ENCODE data around the gene KYAT1.

Gene KYAT1

DNA sequence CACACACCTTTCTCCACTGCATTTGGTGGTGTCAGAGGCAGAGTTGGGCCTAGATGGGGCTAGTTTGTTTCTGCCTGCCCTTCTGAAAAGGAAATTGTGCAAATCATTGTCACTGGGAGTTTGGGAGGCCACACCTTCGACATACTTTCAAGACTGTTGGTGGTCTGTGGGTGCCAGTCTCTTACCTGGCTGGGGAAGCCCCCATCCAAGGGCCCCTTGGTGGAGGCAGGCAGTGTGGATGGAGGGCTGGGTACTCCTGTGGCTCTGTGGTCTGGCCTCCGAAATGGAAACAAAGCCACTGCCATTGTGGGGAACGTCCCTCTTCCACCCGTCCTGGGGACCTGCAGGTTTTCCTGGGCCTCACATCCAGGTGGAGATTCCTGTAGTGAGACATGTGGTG lies 28.1 kb upstream of the KYAT1 start:
- in situ Hi-C loops (cut with MboI; ENCODE audit: low sequenced_read_pairs) = no loop called here

DNA sequence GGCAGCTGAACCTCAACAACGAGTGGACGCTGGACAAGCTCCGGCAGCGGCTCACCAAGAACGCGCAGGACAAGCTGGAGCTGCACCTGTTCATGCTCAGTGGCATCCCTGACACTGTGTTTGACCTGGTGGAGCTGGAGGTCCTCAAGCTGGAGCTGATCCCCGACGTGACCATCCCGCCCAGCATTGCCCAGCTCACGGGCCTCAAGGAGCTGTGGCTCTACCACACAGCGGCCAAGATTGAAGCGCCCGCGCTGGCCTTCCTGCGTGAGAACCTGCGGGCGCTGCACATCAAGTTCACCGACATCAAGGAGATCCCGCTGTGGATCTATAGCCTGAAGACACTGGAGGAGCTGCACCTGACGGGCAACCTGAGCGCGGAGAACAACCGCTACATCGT lies 26.6 kb upstream of the KYAT1 start:
- in situ Hi-C loops (cut with MboI; ENCODE audit: low sequenced_read_pairs) = no loop called here

- in situ Hi-C loops (cut with MboI; ENCODE audit: low sequenced_read_pairs) = no loop called here
Observed at GRCh38 chr9:128906741-128907140, 25.0 kb upstream of the KYAT1 start.

- in situ Hi-C loops (cut with MboI; ENCODE audit: low sequenced_read_pairs) = no loop called here
Observed at GRCh38 chr9:128905964-128906363, 24.2 kb upstream of the KYAT1 start.

DNA sequence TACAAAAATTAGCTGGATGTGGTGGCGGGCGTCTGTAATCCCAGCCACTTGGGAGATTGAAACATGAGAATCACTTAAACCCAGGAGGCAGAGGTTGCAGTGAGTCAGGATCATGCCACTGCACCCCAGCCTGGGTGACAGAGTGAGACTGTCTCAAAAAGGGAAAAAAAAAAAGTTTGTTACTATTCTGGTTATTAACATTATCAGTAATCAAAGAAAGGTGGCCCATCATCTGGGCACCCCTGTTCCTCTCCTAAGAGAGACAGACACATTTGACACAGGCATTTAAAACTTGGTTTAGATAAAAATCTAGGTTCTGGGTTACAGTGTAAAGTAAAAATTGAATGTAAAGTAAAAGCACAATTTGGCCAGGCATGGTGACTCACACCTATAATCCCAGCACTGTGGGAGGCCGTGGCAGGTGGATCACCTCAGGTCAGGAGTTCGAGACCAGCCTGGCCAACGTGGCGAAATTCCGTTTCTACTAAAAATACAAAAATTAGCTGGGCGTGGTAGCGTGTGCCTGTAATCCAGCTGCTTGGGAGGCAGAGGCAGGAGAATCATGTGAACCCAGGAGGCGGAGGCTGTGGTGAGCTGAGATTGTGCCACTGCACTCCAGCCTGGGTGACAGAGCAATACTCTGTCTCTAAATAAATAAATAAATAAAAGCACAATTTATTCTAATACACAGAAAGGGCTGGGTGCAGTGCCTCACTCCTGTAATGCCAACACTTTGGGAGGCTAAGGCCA lies 22.3 kb upstream of the KYAT1 start:
- in situ Hi-C loops (cut with MboI; ENCODE audit: low sequenced_read_pairs) = no loop called here

- in situ Hi-C loops (cut with MboI; ENCODE audit: low sequenced_read_pairs) = no loop called here
Observed at GRCh38 chr9:128903079-128903461, 21.3 kb upstream of the KYAT1 start.

GRCh38 chr9:128902351-128903078 lies 20.8 kb upstream of the KYAT1 start:
- in situ Hi-C loops (cut with MboI; ENCODE audit: low sequenced_read_pairs) = no loop called here

DNA sequence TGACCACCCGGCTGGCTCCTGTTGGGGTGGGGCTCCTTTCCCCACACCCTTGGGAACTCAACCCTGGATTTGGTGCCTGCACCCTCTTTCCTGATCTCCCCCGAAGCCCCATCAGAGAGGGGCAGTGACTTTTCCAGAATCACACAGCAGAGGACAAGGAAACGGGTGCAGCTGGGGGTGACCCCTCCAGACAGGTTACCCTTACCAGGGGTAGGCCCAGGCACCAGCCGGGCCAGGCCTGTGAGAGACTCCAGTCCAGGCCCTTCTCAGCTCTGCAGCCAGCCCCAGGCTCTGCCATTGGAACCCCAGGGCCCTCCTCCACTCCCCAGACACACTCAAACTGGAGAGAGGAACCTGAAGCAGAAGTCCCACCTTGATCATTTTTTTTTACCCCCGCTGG lies 20.1 kb upstream of the KYAT1 start:
- in situ Hi-C loops (cut with MboI; ENCODE audit: low sequenced_read_pairs) = no loop called here

DNA sequence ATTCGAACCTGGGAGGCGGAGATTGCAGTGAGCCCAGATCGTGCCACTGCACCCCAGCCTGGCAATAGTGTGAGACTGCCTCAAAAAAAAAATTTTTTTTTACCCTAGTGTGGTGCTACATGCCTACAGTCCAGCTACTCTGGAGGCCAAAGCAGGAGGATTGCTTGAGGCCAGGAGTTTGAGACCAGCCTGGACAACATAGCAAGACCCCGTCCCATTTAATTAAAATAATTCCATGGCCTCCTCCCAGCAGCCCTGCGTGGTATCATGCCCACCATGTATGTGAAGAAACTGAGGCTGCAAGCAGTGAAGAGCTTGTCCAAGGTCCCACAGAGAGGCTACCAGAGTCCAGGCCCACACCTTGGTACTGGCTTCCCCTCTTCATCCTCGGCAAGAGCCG lies 19.6 kb upstream of the KYAT1 start:
- in situ Hi-C loops (cut with MboI; ENCODE audit: low sequenced_read_pairs) = no loop called here

- in situ Hi-C loops (cut with MboI; ENCODE audit: low sequenced_read_pairs) = no loop called here
Observed at GRCh38 chr9:128899566-128900322, 18.0 kb upstream of the KYAT1 start.

- in situ Hi-C loops (cut with MboI; ENCODE audit: low sequenced_read_pairs) = no loop called here
Observed at GRCh38 chr9:128898845-128899565, 17.3 kb upstream of the KYAT1 start.

GRCh38 chr9:128898382-128898781 lies 16.6 kb upstream of the KYAT1 start:
- in situ Hi-C loops (cut with MboI; ENCODE audit: low sequenced_read_pairs) = no loop called here

- in situ Hi-C loops (cut with MboI; ENCODE audit: low sequenced_read_pairs) = no loop called here
Observed at GRCh38 chr9:128895556-128895955, 13.8 kb upstream of the KYAT1 start.

- in situ Hi-C loops (cut with MboI; ENCODE audit: low sequenced_read_pairs) = no loop called here
Observed at GRCh38 chr9:128894764-128895163, 13.0 kb upstream of the KYAT1 start.

- in situ Hi-C loops (cut with MboI; ENCODE audit: low sequenced_read_pairs) = no loop called here
Observed at GRCh38 chr9:128893354-128893753, 11.6 kb upstream of the KYAT1 start.

GRCh38 chr9:128892221-128892921 lies 10.6 kb upstream of the KYAT1 start:
- in situ Hi-C loops (cut with MboI; ENCODE audit: low sequenced_read_pairs) = no loop called here

DNA sequence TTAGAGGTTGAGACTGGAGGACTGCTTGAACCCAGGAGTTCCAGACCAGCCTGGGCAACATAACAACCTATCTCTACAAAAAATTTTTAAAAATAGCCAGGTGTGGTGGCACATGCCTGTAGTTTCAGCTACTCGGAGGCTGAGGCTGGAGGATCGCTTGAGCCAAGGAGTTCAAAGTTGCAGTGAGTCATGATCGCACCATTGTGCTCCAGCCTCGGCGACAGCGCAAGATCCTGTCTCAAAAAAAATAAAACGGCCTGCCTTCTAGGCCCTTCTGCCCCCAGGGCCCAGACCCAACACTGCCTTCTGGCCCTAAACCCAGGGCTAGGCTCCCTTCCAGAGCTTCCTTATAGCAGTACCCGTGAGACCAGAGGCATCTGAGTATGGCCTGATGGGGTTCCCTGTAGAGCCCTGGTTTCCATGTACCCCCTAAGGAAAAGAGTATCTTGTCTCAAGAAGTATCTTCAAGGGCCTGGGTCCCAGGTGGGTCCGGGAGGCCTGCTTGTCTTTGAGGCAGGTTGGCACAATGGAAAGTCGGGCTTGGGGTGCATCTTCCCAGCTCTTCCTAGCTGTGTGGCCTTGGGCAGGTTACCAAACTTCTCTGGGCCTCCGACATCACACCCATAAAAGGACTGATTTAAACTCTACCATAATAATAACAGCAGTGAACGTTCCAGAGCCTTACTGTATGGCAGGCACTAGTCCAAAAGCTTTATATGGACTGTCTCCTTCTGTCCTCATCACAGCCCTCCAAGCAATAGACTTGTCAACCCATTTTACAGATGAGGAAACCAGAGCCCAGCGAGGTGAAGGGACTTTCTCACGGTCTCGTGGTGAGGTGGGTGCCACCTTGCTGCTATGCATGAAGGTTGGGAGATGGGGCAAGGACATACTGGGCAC lies 9.8 kb upstream of the KYAT1 start:
- in situ Hi-C loops (cut with MboI; ENCODE audit: low sequenced_read_pairs) = no loop called here

- in situ Hi-C loops (cut with MboI; ENCODE audit: low sequenced_read_pairs) = no loop called here
Observed at GRCh38 chr9:128887914-128888350, 6.2 kb upstream of the KYAT1 start.

GRCh38 chr9:128887049-128887448 lies 5.3 kb upstream of the KYAT1 start:
- in situ Hi-C loops (cut with MboI; ENCODE audit: low sequenced_read_pairs) = no loop called here

Data from HL-60/S4 (cell line).